GM12878 (cell line): Measurements from ENCODE around the gene RAI14.

Experiments used
- ASH2L ChIP-seq: fragments of 300-600, 200-600 bp; sonication (generic); IDR thresholded peaks from 2 replicates; pipeline ENCODE4 v1.6.1; 2017; ENCODE audit warnings: low read depth, mild to moderate bottlenecking, borderline replicate concordance
- CTCF ChIP-seq, 3 experiments: IDR thresholded peaks in 2 of 3; conservative IDR thresholded peaks in 1 of 3; 2 replicates each; pipeline ENCODE4 v1.5.1; 2011; ENCODE audit warnings: low read depth in 3 of 3, low read length in 3 of 3, mild to moderate bottlenecking in 3 of 3, control low read depth in 2 of 3, moderate library complexity in 2 of 3, inconsistent platforms in 1 of 3, mixed read lengths in 1 of 3; ENCODE audit not compliant: control insufficient read depth in 2 of 3, insufficient read depth in 1 of 3; ENCODE audit errors: extremely low read depth in 1 of 3
- EP300 ChIP-seq, 2 experiments: fragments of 150-350 bp in 1 of 2; IDR thresholded peaks; 2 replicates each; pipeline ENCODE4 v1.6.1; 2011 to 2012; ENCODE audit warnings: low read depth in 2 of 2, low read length in 2 of 2, borderline replicate concordance in 1 of 2, improper control_type of control experiment in 1 of 2, inconsistent platforms in 1 of 2; ENCODE audit not compliant: control insufficient read depth in 1 of 2
- ETV6 ChIP-seq, 2 experiments: fragments of 450-650 bp in 1 of 2; IDR thresholded peaks in 1 of 2; conservative IDR thresholded peaks in 1 of 2; 2 replicates each; pipeline ENCODE4 v1.6.1; 2014; ENCODE audit warnings: antibody characterized with exemption in 1 of 2, borderline replicate concordance in 1 of 2, low read depth in 1 of 2, mild to moderate bottlenecking in 1 of 2, moderate library complexity in 1 of 2
- PBX3 ChIP-seq: IDR thresholded peaks from 2 replicates; pipeline ENCODE4 v1.6.1; 2011; ENCODE audit warnings: mild to moderate bottlenecking, low read depth, low read length, moderate library complexity; ENCODE audit not compliant: insufficient replicate concordance
- POLR2A ChIP-seq: IDR thresholded peaks from 2 replicates; pipeline ENCODE4 v1.6.1; 2011; ENCODE audit warnings: low read depth, mild to moderate bottlenecking, low read length
- POLR2AphosphoS2 ChIP-seq: IDR thresholded peaks from 2 replicates; pipeline ENCODE4 v1.6.1; 2011; ENCODE audit warnings: low read depth, mild to moderate bottlenecking, low read length, improper control_type of control experiment, moderate library complexity
- SUZ12 ChIP-seq: fragments of 200-600 bp; sonication (generic); IDR thresholded peaks from one replicate; pipeline ENCODE4 v1.6.1; 2018; ENCODE audit warnings: antibody characterized with exemption, mild to moderate bottlenecking; ENCODE audit not compliant: unreplicated experiment
- TAF1 ChIP-seq: IDR thresholded peaks from 2 replicates; pipeline ENCODE4 v1.6.1; 2011; ENCODE audit warnings: mild to moderate bottlenecking, low read depth, low read length, borderline replicate concordance
- TF ChIP-seq, protein P1 (sequence below): IDR thresholded peaks from 2 replicates; pipeline ENCODE4 v1.6.1; 2012; ENCODE audit warnings: low read depth, low read length, improper control_type of control experiment

DNA sequence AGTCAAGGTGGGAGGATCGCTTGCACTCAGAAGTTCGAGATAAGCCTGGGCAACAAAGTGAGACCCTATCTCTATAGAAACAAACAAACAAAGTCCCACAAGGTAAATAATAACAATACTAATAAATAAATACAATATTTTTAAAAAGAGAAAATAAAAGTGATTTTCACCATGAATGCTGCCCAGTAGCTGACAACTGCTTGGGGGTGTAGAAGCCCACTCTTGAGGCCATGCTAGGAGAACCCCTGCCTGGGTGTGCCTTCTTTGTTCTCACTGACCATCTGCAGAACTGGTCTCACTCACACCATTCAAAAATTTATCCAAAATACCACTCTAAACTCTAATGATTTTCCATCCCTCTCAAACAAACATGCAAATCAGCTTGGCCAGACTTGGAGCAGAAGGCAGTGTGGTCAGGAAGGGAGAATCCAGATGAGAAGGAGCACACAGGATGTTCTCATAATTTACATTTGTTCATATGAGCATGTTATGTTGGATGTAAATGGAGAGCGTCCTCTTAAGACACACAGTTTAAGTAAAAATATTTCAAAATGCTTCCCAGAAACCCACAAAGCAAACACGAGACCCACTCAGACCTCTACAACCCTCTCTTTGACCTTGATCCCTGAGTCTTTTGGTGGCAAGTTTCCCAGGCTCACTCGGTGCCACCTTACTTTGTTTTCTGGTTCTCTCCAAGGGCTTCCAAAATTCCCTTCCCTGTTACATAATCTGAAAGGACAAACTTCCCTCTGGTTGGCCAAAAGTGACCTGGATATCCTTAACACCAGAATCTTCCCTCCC, 7.9 kb upstream of the RAI14 start:
- TF ChIP-seq ASH2L (no peak), SUZ12 (no peak), EP300 (IDR thresholded peaks at IDR 0.05; ENCODE audit: borderline replicate concordance in 1 of 2, control insufficient read depth in 1 of 2, low read depth in 2 of 2, low read length in 2 of 2) (no peak), POLR2A (no peak), ETV6 (conservative IDR thresholded peaks at IDR 0.05 in 1 of 2, IDR thresholded peaks at IDR 0.05 in 1 of 2; ENCODE audit: borderline replicate concordance in 1 of 2, low read depth in 1 of 2) (no peak), PBX3 (no peak), POLR2AphosphoS2 (no peak), TAF1 (no peak), CTCF (IDR thresholded peaks at IDR 0.05 in 2 of 3, conservative IDR thresholded peaks at IDR 0.05 in 1 of 3; ENCODE audit: control insufficient read depth in 2 of 3, extremely low read depth in 1 of 3, insufficient read depth in 1 of 3, low read depth in 3 of 3, low read length in 3 of 3) (no peak)
- TF ChIP-seq, protein P1, sequence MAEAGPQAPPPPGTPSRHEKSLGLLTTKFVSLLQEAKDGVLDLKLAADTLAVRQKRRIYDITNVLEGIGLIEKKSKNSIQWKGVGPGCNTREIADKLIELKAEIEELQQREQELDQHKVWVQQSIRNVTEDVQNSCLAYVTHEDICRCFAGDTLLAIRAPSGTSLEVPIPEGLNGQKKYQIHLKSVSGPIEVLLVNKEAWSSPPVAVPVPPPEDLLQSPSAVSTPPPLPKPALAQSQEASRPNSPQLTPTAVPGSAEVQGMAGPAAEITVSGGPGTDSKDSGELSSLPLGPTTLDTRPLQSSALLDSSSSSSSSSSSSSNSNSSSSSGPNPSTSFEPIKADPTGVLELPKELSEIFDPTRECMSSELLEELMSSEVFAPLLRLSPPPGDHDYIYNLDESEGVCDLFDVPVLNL: no peak
